Calu3 (cell line): ENCODE results near the gene EMCN. TPM values are rescaled to one million over a fixed set of nuclear protein-coding genes. Genes with fewer than 3 reads are reported as not detected.

Experiments
- BruUV-seq: library from RNA; stranded (reverse); fragments of 400-500 nt; replicated peaks from 2 replicates; lab custom pipeline; 2021; lab: Mats Ljungman, UMichigan
- CTCF ChIA-PET: fragments of 300-600 bp; sonication (Branson Sonifier 250); formaldehyde crosslinking; loops from one replicate; lab custom pipeline; 2022; ENCODE audit warnings: antibody characterized with exemption; lab: Charles Lee
- DNase-seq: peaks from one replicate; pipeline ENCODE4 v3.0.0; 2022
- H3K27ac Mint-ChIP-seq: one replicate; pipeline ENCODE4 v1.8.0; 2022; ENCODE audit warnings: mixed read lengths; ENCODE audit not compliant: unreplicated experiment
- H3K27me3 Mint-ChIP-seq: one replicate; pipeline ENCODE4 v1.8.0; 2022; ENCODE audit warnings: mixed read lengths; ENCODE audit not compliant: unreplicated experiment
- H3K36me3 Mint-ChIP-seq: one replicate; pipeline ENCODE4 v1.8.0; 2022; ENCODE audit warnings: mild to moderate bottlenecking, moderate library complexity, mixed read lengths; ENCODE audit not compliant: insufficient read depth, unreplicated experiment
- H3K4me1 Mint-ChIP-seq: one replicate; pipeline ENCODE4 v1.8.0; 2022; ENCODE audit warnings: mild to moderate bottlenecking, low read depth, mixed read lengths; ENCODE audit not compliant: unreplicated experiment
- H3K4me3 Mint-ChIP-seq: one replicate; pipeline ENCODE4 v1.8.0; 2022; ENCODE audit warnings: mild to moderate bottlenecking, low read depth, moderate library complexity, mixed read lengths; ENCODE audit not compliant: unreplicated experiment
- H3K9me3 Mint-ChIP-seq: one replicate; pipeline ENCODE4 v1.8.0; 2022; ENCODE audit warnings: low read depth, mixed read lengths; ENCODE audit not compliant: unreplicated experiment
- CTCF ChIP-seq: fragments of 200-600 bp; IDR thresholded peaks from one replicate; pipeline ENCODE4 v1.8.0; 2022; ENCODE audit warnings: antibody characterized with exemption; ENCODE audit not compliant: unreplicated experiment
- intact Hi-C: fragments of 100-400 bp; cut with micrococcal nuclease; formaldehyde crosslinking; loops from one replicate; pipeline ENCODE4 v1.10.0; 2022; ENCODE audit not compliant: unreplicated experiment
- total RNA-seq: library from RNA; stranded (reverse); gene quantifications from 2 replicates; pipeline ENCODE4 v1.2.3, GENCODE V29; 2022

EMCN gene
- total RNA-seq, 1 experiment from 2014 or later = not detected

GRCh38 chr4:100421361-100421978 lies 96.4 kb downstream of the EMCN start:
- no TSS peak for BruUV-seq

GRCh38 chr4:100420571-100420970 lies 97.3 kb downstream of the EMCN start:
- H3K9me3 Mint-ChIP-seq = no peaks in the 10 kb centered on the region
- DNase-seq = no peak
- no peak overlapping the region for H3K27ac Mint-ChIP-seq
- H3K4me1 Mint-ChIP-seq = peaks cover 17% of the 10 kb centered on the region
- BruUV-seq = no TSS peak
- CTCF ChIA-PET = no interaction called here
- intact Hi-C loops = loop anchor here (10.0 kb wide), 1 partner anchor 474 kb away; no protein-coding TSS in a partner anchor
- no peaks in the 10 kb centered on the region for H3K27me3 Mint-ChIP-seq
- TF ChIP-seq CTCF = no peak
- H3K4me3 Mint-ChIP-seq = no peak overlapping the region
- H3K36me3 Mint-ChIP-seq = no peaks in the 10 kb centered on the region

More at GRCh38 chr4:100421361-100421978, 96.4 kb downstream of the EMCN start:
- Mint-ChIP-seq H3K27me3 (no peaks in the 10 kb centered on the region), H3K9me3 (no peaks in the 10 kb centered on the region), H3K36me3 (no peaks in the 10 kb centered on the region), H3K27ac (no peak overlapping the region), H3K4me3 (no peak overlapping the region), H3K4me1 (peaks cover 17% of the 10 kb centered on the region)
- intact Hi-C loops = loop anchor here (1.0 to 10.0 kb wide), 2 partner anchors 321 to 473 kb away; no protein-coding TSS in a partner anchor
- TF ChIP-seq CTCF = no peak
- DNase-seq = no peak
- CTCF ChIA-PET = no interaction called here

GRCh38 chr4:100417565-100417964 lies 100.3 kb downstream of the EMCN start:
- H3K27ac Mint-ChIP-seq = no peak overlapping the region
- BruUV-seq = no TSS peak
- no peaks in the 10 kb centered on the region for H3K9me3 Mint-ChIP-seq
- peaks cover 11% of the 10 kb centered on the region for H3K4me1 Mint-ChIP-seq
- CTCF ChIA-PET = no interaction called here
- H3K4me3 Mint-ChIP-seq = no peak overlapping the region
- intact Hi-C loops = no loop called here
- no peaks in the 10 kb centered on the region for H3K36me3 Mint-ChIP-seq
- no peaks in the 10 kb centered on the region for H3K27me3 Mint-ChIP-seq
- DNase-seq = no peak
- TF ChIP-seq CTCF = no peak

- no peak for DNase-seq
- Mint-ChIP-seq H3K36me3 (no peaks in the 10 kb centered on the region), H3K4me1 (no peaks in the 10 kb centered on the region), H3K27me3 (no peaks in the 10 kb centered on the region), H3K4me3 (no peak overlapping the region), H3K27ac (no peak overlapping the region), H3K9me3 (no peaks in the 10 kb centered on the region)
- no TSS peak for BruUV-seq
- TF ChIP-seq CTCF = no peak
- intact Hi-C loops = no loop called here
- CTCF ChIA-PET = no interaction called here
Observed at GRCh38 chr4:100414016-100414790, 103.6 kb downstream of the EMCN start.
